Activated CD8-positive, alpha-beta T cell treated with anti-CD3 and anti-CD28 coated beads for 36 hours (primary cell): ENCODE data around the gene PSAPL1. TPM values are rescaled to one million over a fixed set of nuclear protein-coding genes. Genes with fewer than 3 reads are reported as not detected.
A peak's percentile ranks its signal among the peaks of the same experiment; 100 is the strongest.

Experiments used
- ATAC-seq: fragments of 200-7000 bp; cut with Tn5 transposase; one replicate; pipeline ENCODE4 v1.10.0; 2021; ENCODE audit warnings: mild to moderate bottlenecking, moderate library complexity
- CTCF ChIA-PET: fragments of 350-600 bp; sonication (Branson Sonifier 250); formaldehyde crosslinking; loops from one replicate; lab custom pipeline; 2021; ENCODE audit warnings: antibody characterized with exemption; lab: Charles Lee
- POLR2A ChIA-PET: fragments of 350-600 bp; sonication (Branson Sonifier 250); formaldehyde crosslinking; loops from one replicate; lab custom pipeline; 2021; ENCODE audit warnings: antibody characterized with exemption; lab: Charles Lee
- DNase-seq: peaks from one replicate; pipeline ENCODE4 v3.0.0-alpha.2; 2020
- H3K27ac Mint-ChIP-seq: one replicate; pipeline ENCODE4 v1.8.0; 2021; ENCODE audit warnings: mild to moderate bottlenecking, mixed read lengths
- H3K27me3 Mint-ChIP-seq: one replicate; pipeline ENCODE4 v1.8.0; 2021; ENCODE audit warnings: mixed read lengths
- H3K36me3 Mint-ChIP-seq: one replicate; pipeline ENCODE4 v1.8.0; 2021; ENCODE audit warnings: low read depth, mixed read lengths
- H3K4me1 Mint-ChIP-seq: one replicate; pipeline ENCODE4 v1.8.0; 2021; ENCODE audit warnings: low read depth, mixed read lengths
- H3K4me3 Mint-ChIP-seq: one replicate; pipeline ENCODE4 v1.8.0; 2021; ENCODE audit warnings: mild to moderate bottlenecking, moderate library complexity, mixed read lengths
- H3K9me3 Mint-ChIP-seq: one replicate; pipeline ENCODE4 v1.8.0; 2021; ENCODE audit warnings: mixed read lengths
- CTCF ChIP-seq: fragments of 200-600 bp; IDR thresholded peaks from one replicate; pipeline ENCODE4 v1.8.0; 2022; ENCODE audit warnings: antibody characterized with exemption, mild to moderate bottlenecking
- intact Hi-C: fragments of 100-400 bp; cut with micrococcal nuclease; formaldehyde crosslinking; loops from one replicate; pipeline ENCODE4 v1.10.0; 2022
- total RNA-seq, 2 experiments: library from RNA; stranded (reverse); gene quantifications; one replicate each; pipeline ENCODE4 v1.2.3, GENCODE V29; 2021

Gene PSAPL1
- total RNA-seq, 2 experiments from 2014 or later, result not detected

GRCh38 chr4:7399440-7400234 lies 35.1 kb downstream of the PSAPL1 start:
- Mint-ChIP-seq H3K27ac (no peak overlapping the region), H3K4me3 (no peak overlapping the region)
- CTCF ChIA-PET, result no interaction called here

DNA sequence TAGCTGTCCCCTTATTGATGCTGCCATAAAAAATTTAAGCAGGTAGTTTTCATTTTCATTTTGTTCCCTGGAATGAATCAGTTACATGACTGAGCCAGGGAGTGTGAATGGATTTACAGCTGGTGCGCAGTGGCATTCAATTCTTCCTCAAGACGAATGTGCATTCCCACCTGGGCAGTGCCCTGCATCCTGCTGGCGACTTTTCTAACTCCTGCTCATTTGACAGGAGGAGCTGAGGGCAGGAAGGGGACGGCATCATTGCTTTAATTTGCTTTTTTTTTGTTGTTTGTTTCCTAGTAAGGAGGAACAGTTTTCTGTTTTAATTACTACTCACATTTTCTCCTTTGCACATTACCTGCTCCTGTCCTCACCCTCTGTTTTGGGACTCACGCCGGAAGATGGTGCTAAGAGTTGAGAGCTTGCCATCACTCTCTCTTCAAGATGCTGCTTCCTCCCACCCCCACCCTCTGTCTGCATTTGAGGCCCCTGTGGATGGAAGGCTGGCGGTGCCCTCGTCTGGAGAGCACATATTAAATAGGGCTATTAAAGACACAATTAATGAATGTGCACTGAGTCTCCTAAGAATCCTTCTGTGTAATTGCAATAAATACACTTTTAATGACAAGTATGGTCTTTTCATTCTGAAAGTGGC lies 35.8 kb downstream of the PSAPL1 start:
- H3K27ac Mint-ChIP-seq, result no peak overlapping the region
- intact Hi-C loops, result no loop called here
- no peaks in the 10 kb centered on the region for H3K9me3 Mint-ChIP-seq
- CTCF ChIA-PET, result no interaction called here
- no peaks in the 10 kb centered on the region for H3K36me3 Mint-ChIP-seq
- H3K4me1 Mint-ChIP-seq, result no peaks in the 10 kb centered on the region
- no peak overlapping the region for H3K4me3 Mint-ChIP-seq
- POLR2A ChIA-PET, result no interaction called here
- no peak for ATAC-seq
- H3K27me3 Mint-ChIP-seq, result peaks cover 13% of the 10 kb centered on the region
- TF ChIP-seq CTCF, result no peak
- DNase-seq, result no peak

More at GRCh38 chr4:7399440-7400234, 35.1 kb downstream of the PSAPL1 start:
- Mint-ChIP-seq H3K9me3 (no peaks in the 10 kb centered on the region), H3K36me3 (no peaks in the 10 kb centered on the region), H3K27me3 (peaks cover 13% of the 10 kb centered on the region), H3K4me1 (no peaks in the 10 kb centered on the region)
- no peak for TF ChIP-seq CTCF
- ATAC-seq, result no peak
- intact Hi-C loops, result no loop called here
- DNase-seq, result no peak
- POLR2A ChIA-PET, result no interaction called here

DNA sequence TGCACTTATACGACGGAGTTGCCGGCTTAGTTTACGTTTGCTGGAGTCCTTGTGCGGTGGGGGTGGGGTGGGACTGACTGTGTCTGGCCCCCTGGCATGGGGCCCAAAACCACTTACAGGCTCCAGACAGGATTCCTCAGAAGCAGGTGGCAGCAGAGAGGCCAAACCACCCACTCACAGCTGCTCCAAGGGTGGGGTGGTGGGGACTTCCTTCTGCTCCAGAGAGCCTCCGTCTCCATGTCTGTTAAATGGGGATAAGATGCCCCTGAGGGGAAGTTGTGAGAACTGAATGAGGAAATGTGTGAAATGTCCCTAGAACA lies 36.7 kb downstream of the PSAPL1 start:
- no peak for TF ChIP-seq CTCF
- ATAC-seq (no peak), DNase-seq (peak; percentile 3)
- intact Hi-C loops, result no loop called here
- H3K4me3 Mint-ChIP-seq, result no peak overlapping the region
- ChIA-PET CTCF (no interaction called here), POLR2A (interaction anchor here (0.5 kb wide), 1 partner anchor 15 kb away, joined by 3 read pairs; no protein-coding TSS in a partner anchor)
- H3K36me3 Mint-ChIP-seq, result no peaks in the 10 kb centered on the region
- no peaks in the 10 kb centered on the region for H3K9me3 Mint-ChIP-seq
- H3K4me1 Mint-ChIP-seq, result no peaks in the 10 kb centered on the region
- peaks cover 13% of the 10 kb centered on the region for H3K27me3 Mint-ChIP-seq
- H3K27ac Mint-ChIP-seq, result no peak overlapping the region

DNA sequence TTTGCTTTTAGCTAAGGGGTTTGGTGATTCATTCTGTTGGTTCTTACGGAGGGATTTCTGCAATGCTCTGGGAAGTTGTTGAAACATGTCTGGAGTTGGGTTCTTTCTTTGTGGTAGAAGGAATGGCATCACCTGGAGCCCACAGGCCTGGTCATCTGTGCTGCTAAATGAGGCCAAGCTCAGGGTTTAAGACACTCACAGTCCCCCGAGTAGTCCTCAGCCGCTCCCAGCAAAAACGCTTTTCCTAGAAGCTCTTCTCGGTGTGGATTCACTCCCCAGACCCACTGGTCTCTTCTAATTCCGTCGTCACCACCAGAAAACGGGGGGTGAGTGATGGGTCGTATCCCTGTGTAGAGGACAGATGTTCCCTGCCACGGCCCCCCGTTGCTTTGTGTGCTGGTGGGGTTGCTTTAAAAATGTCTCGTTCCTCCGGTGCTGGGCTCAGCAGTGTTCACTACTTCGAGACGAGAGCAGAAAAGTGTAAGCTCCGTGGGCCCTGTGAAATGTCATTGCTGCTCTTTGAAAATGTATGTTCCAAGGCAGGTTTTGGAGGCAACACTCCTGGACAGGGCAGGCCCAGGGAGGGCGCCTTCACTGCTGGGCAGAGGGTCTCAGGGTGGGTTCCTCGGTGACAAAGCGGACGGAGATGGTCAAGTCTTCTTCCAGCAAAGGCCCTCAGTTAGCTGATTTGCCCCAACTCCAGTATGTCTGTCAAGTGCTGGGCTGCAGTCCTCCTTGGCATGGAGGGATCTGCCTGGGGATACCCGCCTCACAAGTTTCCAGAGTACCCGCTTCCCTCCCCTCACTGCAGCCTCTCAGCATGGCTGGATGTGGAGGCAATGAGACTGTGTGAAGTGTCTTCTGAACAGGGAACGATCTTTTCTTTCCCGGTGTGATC lies 37.3 kb downstream of the PSAPL1 start:
- DNase-seq (no peak), ATAC-seq (no peak)
- H3K4me1 Mint-ChIP-seq, result no peaks in the 10 kb centered on the region
- peaks cover 13% of the 10 kb centered on the region for H3K27me3 Mint-ChIP-seq
- H3K9me3 Mint-ChIP-seq, result no peaks in the 10 kb centered on the region
- H3K4me3 Mint-ChIP-seq, result no peak overlapping the region
- ChIA-PET POLR2A (interaction anchor here (0.5 kb wide), 1 partner anchor 15 kb away, joined by 3 read pairs; no protein-coding TSS in a partner anchor), CTCF (no interaction called here)
- no peaks in the 10 kb centered on the region for H3K36me3 Mint-ChIP-seq
- no peak overlapping the region for H3K27ac Mint-ChIP-seq
- intact Hi-C loops, result no loop called here
- TF ChIP-seq CTCF, result no peak
